Liver (tissue), 9 donors: ENCODE results near the gene BTN1A1. TPM values are rescaled to one million over a fixed set of nuclear protein-coding genes. Genes with fewer than 3 reads are reported as not detected.
"Not testable (repeated sequence)": the region's sequence is repeated elsewhere in the genome, so short reads cannot be mapped to it uniquely, and the experiment has no call there.

Source experiments
- DNase-seq: peaks from one replicate; pipeline ENCODE4 v3.0.0-alpha.2; 2017; ENCODE audit warnings: low spot score
- H3K27ac ChIP-seq, 2 donors: one replicate each; pipeline ENCODE4 v1.7.0; 2013; ENCODE audit warnings: inconsistent platforms in 2 of 2, low read length in 2 of 2, control low read depth in 1 of 2, low read depth in 1 of 2, mild to moderate bottlenecking in 1 of 2
- H3K27me3 ChIP-seq, 4 donors: one replicate each; pipeline versions ENCODE4 v1.6.1 to v1.7.0; 2013; ENCODE audit warnings: low read length in 3 of 4, inconsistent platforms in 1 of 4, mild to moderate bottlenecking in 1 of 4, moderate library complexity in 1 of 4; ENCODE audit not compliant: control insufficient read depth in 4 of 4, insufficient read depth in 4 of 4
- H3K36me3 ChIP-seq, 4 donors: one replicate each; pipeline versions ENCODE4 v1.6.1 to v1.7.0; 2013; ENCODE audit warnings: low read length in 3 of 4, mild to moderate bottlenecking in 3 of 4, low read depth in 1 of 4, moderate library complexity in 1 of 4; ENCODE audit not compliant: control insufficient read depth in 4 of 4, insufficient read depth in 3 of 4
- H3K4me1 ChIP-seq, 4 donors: one replicate each; pipeline versions ENCODE4 v1.6.1 to v1.7.0; 2013; ENCODE audit warnings: low read length in 3 of 4, mild to moderate bottlenecking in 3 of 4, moderate library complexity in 1 of 4; ENCODE audit not compliant: control insufficient read depth in 4 of 4, insufficient read depth in 4 of 4
- H3K4me3 ChIP-seq, 3 donors: one replicate each; pipeline versions ENCODE4 v1.6.1 to v1.7.0; 2013; ENCODE audit warnings: low read length in 3 of 3, control low read depth in 1 of 3, low read depth in 1 of 3, mild to moderate bottlenecking in 1 of 3
- H3K9ac ChIP-seq, 2 donors: one replicate each; pipeline ENCODE4 v1.7.0; 2013; ENCODE audit warnings: low read length in 2 of 2, mild to moderate bottlenecking in 2 of 2, moderate library complexity in 2 of 2, control low read depth in 1 of 2, low read depth in 1 of 2
- H3K9me3 ChIP-seq, 4 donors: one replicate each; pipeline versions ENCODE4 v1.6.1 to v1.7.0; 2013; ENCODE audit warnings: low read length in 3 of 4; ENCODE audit not compliant: control insufficient read depth in 4 of 4
- EGR1 ChIP-seq, 2 donors: IDR thresholded peaks; 2 replicates each; pipeline ENCODE4 v1.6.1; 2016 to 2018; ENCODE audit warnings: antibody characterized with exemption in 2 of 2, low read depth in 2 of 2
- FOXA1 ChIP-seq: IDR thresholded peaks from 2 replicates; pipeline ENCODE4 v1.6.1; 2016; ENCODE audit warnings: antibody characterized with exemption
- FOXA2 ChIP-seq: IDR thresholded peaks from 2 replicates; pipeline ENCODE4 v1.6.1; 2016; ENCODE audit warnings: antibody characterized with exemption
- GABPA ChIP-seq, 2 donors: IDR thresholded peaks in 1 of 2; conservative IDR thresholded peaks in 1 of 2; 2 replicates each; pipeline ENCODE4 v1.6.1; 2016; ENCODE audit warnings: antibody characterized with exemption in 2 of 2, mild to moderate bottlenecking in 1 of 2, moderate library complexity in 1 of 2
- HNF4A ChIP-seq, 2 donors: conservative IDR thresholded peaks; 2 replicates each; pipeline ENCODE4 v1.6.1; 2016; ENCODE audit warnings: antibody characterized with exemption in 2 of 2, mild to moderate bottlenecking in 2 of 2
- HNF4G ChIP-seq: IDR thresholded peaks from 2 replicates; pipeline ENCODE4 v1.6.1; 2016; ENCODE audit warnings: antibody characterized with exemption
- JUND ChIP-seq, 2 donors: IDR thresholded peaks; 2 replicates each; pipeline ENCODE4 v1.6.1; 2016; ENCODE audit warnings: antibody characterized with exemption in 2 of 2
- NR2F2 ChIP-seq: IDR thresholded peaks from 2 replicates; pipeline ENCODE4 v1.6.1; 2016; ENCODE audit warnings: antibody characterized with exemption
- RAD21 ChIP-seq, 2 donors: IDR thresholded peaks; 2 replicates each; pipeline ENCODE4 v1.6.1; 2016; ENCODE audit warnings: antibody characterized with exemption in 2 of 2, mild to moderate bottlenecking in 2 of 2
- RXRA ChIP-seq, 2 donors: IDR thresholded peaks; 2 replicates each; pipeline ENCODE4 v1.6.1; 2017 to 2018; ENCODE audit warnings: antibody characterized with exemption in 2 of 2, mild to moderate bottlenecking in 1 of 2
- SP1 ChIP-seq: IDR thresholded peaks from 2 replicates; pipeline ENCODE4 v1.6.1; 2018; ENCODE audit warnings: antibody characterized with exemption, mild to moderate bottlenecking
- TAF1 ChIP-seq: conservative IDR thresholded peaks from 2 replicates; pipeline ENCODE4 v1.6.1; 2016; ENCODE audit warnings: antibody characterized with exemption, mild to moderate bottlenecking
- YY1 ChIP-seq: IDR thresholded peaks from 2 replicates; pipeline ENCODE4 v1.6.1; 2016; ENCODE audit warnings: antibody characterized with exemption, mild to moderate bottlenecking
- WGBS: extraction: QIAGEN DNeasy Blood & Tissue Kit; methylation state at CpG from one replicate; pipeline ENCODE4 v1.1.7; 2013; 5-methylcytosine and 5-hydroxymethylcytosine counted together
- polyA plus RNA-seq, 2 donors: library from polyadenylated mRNA; stranded (reverse) in 1 of 2; unstranded in 1 of 2; fragments of 200-250 nt in 1 of 2; fragments of >200 nt in 1 of 2; fragmentation: Nextera tagmentation in 1 of 2; extraction: Ambion mirVana in 1 of 2; gene quantifications; one replicate each; pipeline versions ENCODE4 v1.2.1 to v1.2.3, GENCODE V29; 2013 to 2015
- total RNA-seq, 2 donors: library from RNA; depleted of rRNA; stranded (reverse); fragments of >200 nt; gene quantifications; one replicate each; pipeline ENCODE4 v1.2.3, GENCODE V29; 2014
- TF ChIP-seq, protein P1 (sequence below): IDR thresholded peaks from 2 replicates; pipeline ENCODE4 v1.6.1; 2016; ENCODE audit warnings: antibody characterized with exemption, mild to moderate bottlenecking
- TF ChIP-seq, protein P2 (sequence below): IDR thresholded peaks from 2 replicates; pipeline ENCODE4 v1.6.1; 2016; ENCODE audit warnings: antibody characterized with exemption
- TF ChIP-seq, protein P3 (sequence below): IDR thresholded peaks from 2 replicates; pipeline ENCODE4 v1.6.1; 2016; ENCODE audit warnings: antibody characterized with exemption
- TF ChIP-seq, protein P4 (sequence below): IDR thresholded peaks from 2 replicates; pipeline ENCODE4 v1.6.1; 2016; ENCODE audit warnings: antibody characterized with exemption
- TF ChIP-seq, protein P5 (sequence below): fragments of 150-350 bp; IDR thresholded peaks from 2 replicates; pipeline ENCODE4 v1.5.1; 2017; ENCODE audit warnings: improper control_type of control experiment, low read depth, low read length; ENCODE audit not compliant: missing input control
- donor health status: healthy.
- donor health status: healthy.
- donor health status: healthy.
- donor health status: healthy.
- donor health status: healthy.

The BTN1A1 gene
- total and polyA plus RNA-seq, 4 donors = 0.06 TPM; not detected in 3

DNA sequence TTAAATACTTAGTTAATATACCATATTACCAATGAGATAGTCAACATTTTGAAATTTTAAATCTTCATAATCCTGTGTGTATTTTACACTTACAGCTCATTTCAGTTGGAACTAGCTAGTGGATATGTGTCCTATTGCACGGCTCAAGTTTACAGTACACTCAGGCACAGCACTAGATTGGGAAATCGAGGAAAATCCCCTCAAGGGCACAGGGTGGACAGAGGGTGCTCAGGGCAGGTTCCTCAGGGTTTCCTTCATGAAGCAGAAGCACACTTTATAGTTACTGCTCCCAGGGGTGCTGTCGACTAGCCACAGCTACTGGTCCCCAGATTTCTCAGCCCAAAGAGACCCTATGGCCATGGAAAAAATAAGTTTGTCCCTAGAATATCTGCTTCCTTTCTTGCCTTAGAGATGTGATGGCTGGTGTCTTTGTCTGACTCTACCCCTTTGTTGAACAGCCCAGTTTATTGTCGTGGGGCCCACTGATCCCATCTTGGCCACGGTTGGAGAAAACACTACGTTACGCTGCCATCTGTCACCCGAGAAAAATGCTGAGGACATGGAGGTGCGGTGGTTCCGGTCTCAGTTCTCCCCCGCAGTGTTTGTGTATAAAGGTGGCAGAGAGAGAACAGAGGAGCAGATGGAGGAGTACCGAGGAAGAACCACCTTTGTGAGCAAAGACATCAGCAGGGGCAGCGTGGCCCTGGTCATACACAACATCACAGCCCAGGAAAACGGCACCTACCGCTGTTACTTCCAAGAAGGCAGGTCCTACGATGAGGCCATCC, 40.9 kb upstream of the BTN1A1 start:
- H3K27ac ChIP-seq = no peak overlapping the region
- no peaks in the 10 kb centered on the region for H3K9me3 ChIP-seq
- no peak for DNase-seq
- H3K4me1 ChIP-seq = peaks cover 0 to 19% (median 13%) of the 10 kb centered on the region in 4 donors
- 91% methylated on average over 16 of the region's 16 CpGs for WGBS
- no peaks in the 10 kb centered on the region for H3K27me3 ChIP-seq
- H3K36me3 ChIP-seq = peaks cover 0 to 25% (median 19%) of the 10 kb centered on the region in 4 donors
- no peak overlapping the region for H3K9ac ChIP-seq
- no peak overlapping the region for H3K4me3 ChIP-seq
- TF ChIP-seq HNF4G (no peak), SP1 (no peak), FOXA1 (no peak), YY1 (no peak), FOXA2 (no peak), JUND (IDR thresholded peaks at IDR 0.05) (no peak), RAD21 (IDR thresholded peaks at IDR 0.05) (no peak), GABPA (IDR thresholded peaks at IDR 0.05 in 1 of 2, conservative IDR thresholded peaks at IDR 0.05 in 1 of 2) (no peak), NR2F2 (no peak), HNF4A (conservative IDR thresholded peaks at IDR 0.05) (no peak), RXRA (IDR thresholded peaks at IDR 0.05) (no peak), TAF1 (no peak), EGR1 (IDR thresholded peaks at IDR 0.05; ENCODE audit: low read depth in 2 of 2) (no peak)
- TF ChIP-seq, protein P1, sequence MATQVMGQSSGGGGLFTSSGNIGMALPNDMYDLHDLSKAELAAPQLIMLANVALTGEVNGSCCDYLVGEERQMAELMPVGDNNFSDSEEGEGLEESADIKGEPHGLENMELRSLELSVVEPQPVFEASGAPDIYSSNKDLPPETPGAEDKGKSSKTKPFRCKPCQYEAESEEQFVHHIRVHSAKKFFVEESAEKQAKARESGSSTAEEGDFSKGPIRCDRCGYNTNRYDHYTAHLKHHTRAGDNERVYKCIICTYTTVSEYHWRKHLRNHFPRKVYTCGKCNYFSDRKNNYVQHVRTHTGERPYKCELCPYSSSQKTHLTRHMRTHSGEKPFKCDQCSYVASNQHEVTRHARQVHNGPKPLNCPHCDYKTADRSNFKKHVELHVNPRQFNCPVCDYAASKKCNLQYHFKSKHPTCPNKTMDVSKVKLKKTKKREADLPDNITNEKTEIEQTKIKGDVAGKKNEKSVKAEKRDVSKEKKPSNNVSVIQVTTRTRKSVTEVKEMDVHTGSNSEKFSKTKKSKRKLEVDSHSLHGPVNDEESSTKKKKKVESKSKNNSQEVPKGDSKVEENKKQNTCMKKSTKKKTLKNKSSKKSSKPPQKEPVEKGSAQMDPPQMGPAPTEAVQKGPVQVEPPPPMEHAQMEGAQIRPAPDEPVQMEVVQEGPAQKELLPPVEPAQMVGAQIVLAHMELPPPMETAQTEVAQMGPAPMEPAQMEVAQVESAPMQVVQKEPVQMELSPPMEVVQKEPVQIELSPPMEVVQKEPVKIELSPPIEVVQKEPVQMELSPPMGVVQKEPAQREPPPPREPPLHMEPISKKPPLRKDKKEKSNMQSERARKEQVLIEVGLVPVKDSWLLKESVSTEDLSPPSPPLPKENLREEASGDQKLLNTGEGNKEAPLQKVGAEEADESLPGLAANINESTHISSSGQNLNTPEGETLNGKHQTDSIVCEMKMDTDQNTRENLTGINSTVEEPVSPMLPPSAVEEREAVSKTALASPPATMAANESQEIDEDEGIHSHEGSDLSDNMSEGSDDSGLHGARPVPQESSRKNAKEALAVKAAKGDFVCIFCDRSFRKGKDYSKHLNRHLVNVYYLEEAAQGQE = no peak
- TF ChIP-seq, protein P2, sequence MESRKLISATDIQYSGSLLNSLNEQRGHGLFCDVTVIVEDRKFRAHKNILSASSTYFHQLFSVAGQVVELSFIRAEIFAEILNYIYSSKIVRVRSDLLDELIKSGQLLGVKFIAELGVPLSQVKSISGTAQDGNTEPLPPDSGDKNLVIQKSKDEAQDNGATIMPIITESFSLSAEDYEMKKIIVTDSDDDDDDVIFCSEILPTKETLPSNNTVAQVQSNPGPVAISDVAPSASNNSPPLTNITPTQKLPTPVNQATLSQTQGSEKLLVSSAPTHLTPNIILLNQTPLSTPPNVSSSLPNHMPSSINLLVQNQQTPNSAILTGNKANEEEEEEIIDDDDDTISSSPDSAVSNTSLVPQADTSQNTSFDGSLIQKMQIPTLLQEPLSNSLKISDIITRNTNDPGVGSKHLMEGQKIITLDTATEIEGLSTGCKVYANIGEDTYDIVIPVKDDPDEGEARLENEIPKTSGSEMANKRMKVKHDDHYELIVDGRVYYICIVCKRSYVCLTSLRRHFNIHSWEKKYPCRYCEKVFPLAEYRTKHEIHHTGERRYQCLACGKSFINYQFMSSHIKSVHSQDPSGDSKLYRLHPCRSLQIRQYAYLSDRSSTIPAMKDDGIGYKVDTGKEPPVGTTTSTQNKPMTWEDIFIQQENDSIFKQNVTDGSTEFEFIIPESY = no peak
- TF ChIP-seq, protein P3, sequence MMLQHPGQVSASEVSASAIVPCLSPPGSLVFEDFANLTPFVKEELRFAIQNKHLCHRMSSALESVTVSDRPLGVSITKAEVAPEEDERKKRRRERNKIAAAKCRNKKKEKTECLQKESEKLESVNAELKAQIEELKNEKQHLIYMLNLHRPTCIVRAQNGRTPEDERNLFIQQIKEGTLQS = no peak
- TF ChIP-seq, protein P4, sequence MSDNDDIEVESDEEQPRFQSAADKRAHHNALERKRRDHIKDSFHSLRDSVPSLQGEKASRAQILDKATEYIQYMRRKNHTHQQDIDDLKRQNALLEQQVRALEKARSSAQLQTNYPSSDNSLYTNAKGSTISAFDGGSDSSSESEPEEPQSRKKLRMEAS = no peak
- TF ChIP-seq, protein P5, sequence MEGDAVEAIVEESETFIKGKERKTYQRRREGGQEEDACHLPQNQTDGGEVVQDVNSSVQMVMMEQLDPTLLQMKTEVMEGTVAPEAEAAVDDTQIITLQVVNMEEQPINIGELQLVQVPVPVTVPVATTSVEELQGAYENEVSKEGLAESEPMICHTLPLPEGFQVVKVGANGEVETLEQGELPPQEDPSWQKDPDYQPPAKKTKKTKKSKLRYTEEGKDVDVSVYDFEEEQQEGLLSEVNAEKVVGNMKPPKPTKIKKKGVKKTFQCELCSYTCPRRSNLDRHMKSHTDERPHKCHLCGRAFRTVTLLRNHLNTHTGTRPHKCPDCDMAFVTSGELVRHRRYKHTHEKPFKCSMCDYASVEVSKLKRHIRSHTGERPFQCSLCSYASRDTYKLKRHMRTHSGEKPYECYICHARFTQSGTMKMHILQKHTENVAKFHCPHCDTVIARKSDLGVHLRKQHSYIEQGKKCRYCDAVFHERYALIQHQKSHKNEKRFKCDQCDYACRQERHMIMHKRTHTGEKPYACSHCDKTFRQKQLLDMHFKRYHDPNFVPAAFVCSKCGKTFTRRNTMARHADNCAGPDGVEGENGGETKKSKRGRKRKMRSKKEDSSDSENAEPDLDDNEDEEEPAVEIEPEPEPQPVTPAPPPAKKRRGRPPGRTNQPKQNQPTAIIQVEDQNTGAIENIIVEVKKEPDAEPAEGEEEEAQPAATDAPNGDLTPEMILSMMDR = no peak

DNA sequence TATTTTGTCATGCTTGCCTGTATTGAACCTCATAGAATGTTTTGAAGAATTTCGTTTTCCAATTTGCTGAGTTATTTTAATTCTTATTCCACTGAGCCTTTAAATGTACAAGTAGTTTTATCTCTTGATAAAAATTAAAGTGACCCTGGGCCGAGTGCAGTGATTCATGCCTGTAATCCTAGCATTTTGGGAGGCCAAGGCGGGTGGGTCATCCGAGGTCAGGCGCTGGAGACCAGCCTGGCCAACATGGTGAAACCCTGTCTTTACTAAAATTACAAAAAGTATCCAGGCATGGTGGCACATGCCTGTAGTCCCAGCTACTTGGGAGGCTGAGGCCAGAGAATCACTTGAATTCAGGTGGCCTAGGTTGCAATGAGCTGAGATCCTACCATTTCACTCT, 38.8 kb upstream of the BTN1A1 start:
- H3K9ac ChIP-seq, H3K9me3 ChIP-seq, H3K27ac ChIP-seq, DNase-seq, H3K27me3 ChIP-seq, H3K4me3 ChIP-seq: not testable (repeated sequence)
- peaks cover 0 to 44% (median 36%) of the 10 kb centered on the region in 4 donors for H3K36me3 ChIP-seq
- 84% methylated on average over 5 of the region's 5 CpGs for WGBS
- peaks cover 0 to 19% (median 13%) of the 10 kb centered on the region in 4 donors for H3K4me1 ChIP-seq
